HG02623 (cell line): ENCODE measurements around the gene MYRIP.
"Not testable (repeated sequence)": the region's sequence is repeated elsewhere in the genome, so short reads cannot be mapped to it uniquely, and the experiment has no call there.

Source experiments
- ATAC-seq: cut with Tn5 transposase; IDR thresholded peaks from one replicate; pipeline ENCODE4 v1.9.1; 2021; ENCODE audit warnings: moderate library complexity; ENCODE audit not compliant: unreplicated experiment

MYRIP gene

DNA sequence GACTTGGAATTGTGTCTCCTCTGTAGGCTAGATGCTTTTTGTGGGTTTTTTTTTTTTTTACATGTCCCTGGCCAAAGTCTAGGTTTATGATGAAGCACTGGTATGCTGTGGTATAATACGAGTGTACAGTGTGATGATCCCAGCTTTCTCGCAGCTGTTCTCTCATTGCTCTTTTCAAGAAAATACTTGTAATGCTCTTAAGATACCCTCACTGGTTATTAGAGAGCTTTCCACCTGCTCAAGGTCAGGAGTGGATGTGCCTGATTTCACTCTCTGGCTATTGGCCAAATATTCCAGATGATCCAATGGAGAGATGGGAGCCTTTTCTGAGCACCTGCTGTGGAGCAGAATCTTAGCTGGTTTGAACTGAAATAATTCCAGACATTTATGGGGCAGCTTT, 215.1 kb downstream of the MYRIP start:
- no peak for ATAC-seq

DNA sequence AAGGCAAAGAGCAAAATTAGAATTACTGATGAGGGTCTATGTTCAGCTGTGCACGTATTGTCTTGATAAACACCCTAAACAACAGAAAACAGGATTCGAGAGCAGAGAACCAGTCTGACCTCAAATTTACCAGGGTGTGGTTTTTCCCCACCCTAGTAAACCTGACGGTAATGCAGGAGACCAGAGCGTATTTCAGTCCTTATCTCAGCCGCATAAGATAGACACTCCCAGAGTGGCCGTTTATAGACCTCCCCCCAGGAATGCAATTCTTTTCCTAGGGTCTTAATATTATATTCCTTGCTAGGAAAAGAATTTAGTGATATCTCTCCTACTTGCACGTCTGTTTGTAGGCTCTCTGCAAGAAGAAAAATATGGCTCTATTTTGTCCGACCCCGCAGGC, 216.5 kb downstream of the MYRIP start:
- ATAC-seq, result not testable (repeated sequence)

DNA sequence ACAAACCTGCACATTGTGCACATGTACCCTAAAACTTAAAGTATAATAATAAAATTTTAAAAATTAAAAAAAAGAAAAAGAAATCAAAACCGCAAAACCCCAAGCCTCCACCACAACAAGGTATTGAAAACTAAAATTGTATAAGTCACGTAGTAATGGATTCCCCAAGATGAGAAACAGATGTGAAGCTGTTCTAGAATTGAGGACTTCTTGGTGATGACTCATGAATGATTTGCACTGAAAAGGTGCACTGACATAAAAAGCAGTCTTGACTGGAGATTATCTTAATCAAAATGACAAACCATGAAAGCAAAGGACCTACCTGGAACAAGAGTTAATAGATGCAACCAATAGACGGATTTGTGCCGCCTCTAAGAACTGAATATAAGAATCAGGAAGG, 225.8 kb downstream of the MYRIP start:
- no peak for ATAC-seq

DNA sequence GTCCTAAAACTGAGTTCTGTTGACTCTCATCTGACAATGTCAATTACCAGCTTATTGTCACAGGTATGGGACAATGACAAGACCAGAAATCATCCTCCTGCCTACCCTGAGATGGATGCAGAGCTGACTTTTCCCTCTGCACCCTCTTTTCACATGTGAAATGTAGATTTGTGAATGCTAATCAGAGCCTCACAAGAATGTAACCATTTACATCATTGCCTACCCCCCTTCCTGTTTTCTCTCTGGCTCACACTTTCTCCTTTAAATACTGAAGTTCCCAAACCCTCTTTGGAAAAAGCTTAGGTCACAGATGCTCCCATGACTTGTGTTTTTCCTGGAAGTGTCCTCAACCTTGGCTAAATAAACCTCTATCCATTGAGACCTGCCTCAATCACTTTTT, 228.2 kb downstream of the MYRIP start:
- ATAC-seq, result no peak

DNA sequence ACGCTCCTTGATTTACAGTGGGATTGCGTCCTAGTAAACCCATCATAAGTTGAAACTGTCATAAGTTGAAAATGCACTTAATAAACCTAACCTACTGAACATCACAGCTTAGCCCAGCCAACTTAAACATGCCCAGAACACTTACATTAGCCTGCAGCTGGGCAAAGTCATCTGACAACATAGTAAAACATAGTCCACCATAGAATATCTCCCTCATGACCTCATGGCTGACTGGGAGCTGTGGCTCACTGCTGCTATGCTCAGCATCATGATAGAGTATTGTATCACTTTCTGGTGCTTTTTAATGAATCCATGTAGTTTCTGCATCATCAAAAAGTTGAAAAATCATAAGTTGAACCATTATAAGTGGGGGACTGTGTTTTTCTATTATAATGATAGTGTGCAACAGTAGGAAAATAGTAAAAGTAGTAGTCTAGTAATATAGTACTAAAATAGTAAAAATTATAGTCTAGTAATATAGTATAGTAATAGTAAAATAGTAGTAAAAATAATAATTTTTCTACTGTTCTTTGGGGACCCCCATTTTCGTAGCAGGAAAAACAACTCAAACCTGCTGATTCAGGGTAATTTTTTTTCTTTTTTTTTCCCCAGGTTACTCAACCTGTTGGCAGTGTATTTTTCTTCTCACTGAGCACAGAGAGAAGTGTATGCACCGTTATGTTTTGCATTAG, 233.5 kb downstream of the MYRIP start:
- no peak for ATAC-seq

DNA sequence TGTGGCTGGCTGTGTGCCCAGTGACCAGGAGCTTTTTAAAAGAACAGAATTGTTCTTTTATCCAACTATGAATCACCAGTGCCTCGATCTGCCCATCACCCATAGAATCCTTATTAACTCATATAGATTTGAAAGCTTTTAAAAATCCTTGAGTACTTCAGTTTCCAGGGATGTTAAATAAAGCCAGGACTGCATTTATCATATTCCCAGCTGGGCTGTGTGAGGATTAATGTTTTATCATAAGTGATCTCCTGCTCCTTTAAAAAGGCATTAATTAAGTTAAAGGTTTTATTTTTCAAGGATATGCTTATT, 234.0 kb downstream of the MYRIP start:
- no peak for ATAC-seq

DNA sequence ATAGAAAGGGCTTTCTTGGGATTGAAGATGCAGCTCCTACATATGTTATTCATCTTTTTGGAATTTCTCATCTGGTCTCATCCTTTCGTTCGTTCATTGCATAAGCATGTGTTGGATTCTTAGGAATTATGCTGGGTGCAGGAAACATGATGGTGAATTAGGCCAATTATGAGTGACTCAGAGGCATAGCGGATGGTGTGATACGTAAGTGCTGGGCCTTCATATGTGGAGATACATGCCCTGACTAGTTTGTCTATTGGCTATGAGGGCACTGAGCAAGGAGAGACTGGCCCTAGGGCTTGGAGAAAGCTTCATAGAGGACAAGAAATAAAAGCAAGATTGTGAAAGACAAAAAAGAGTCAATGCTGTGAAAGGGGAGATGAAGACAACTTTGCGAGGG, 235.1 kb downstream of the MYRIP start:
- ATAC-seq, result no peak

DNA sequence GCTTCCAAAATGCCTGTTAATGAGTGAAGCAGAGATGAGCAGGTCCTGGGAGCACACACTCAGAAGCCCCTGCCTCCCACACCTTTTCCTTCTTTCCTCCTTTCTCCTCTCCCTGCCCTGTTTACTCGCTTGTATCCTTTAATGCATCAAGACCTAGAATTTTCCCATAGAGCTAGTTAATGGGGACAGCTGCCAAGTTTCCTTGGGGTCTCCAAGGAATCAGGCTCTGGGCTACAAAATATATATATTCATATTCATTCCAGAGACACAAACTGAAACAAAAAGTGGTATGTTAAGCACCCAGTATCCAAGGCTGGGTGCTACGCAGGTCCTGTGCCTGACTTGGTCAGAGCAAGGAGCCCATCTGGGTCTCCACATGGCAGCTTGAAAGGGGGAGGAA, 235.6 kb downstream of the MYRIP start:
- no peak for ATAC-seq

DNA sequence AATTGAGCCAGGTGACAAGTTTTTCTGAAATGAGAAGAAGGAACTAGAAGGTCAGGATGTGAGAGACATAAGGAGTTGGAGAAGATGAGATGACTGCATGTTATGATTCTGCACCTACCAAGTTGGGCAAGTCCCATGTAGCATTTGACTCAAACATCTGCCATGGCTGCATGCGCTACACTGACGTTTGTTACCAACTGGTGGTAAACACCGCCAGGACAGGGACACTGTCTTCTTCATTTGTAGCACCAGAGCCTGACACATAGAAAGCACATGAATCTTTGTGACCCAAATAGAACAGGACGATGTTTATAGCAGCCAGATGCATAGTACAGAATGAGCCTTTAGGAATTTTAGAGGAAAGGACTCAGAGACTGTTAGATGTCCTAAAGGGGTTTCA, 236.7 kb downstream of the MYRIP start:
- ATAC-seq, result no peak

DNA sequence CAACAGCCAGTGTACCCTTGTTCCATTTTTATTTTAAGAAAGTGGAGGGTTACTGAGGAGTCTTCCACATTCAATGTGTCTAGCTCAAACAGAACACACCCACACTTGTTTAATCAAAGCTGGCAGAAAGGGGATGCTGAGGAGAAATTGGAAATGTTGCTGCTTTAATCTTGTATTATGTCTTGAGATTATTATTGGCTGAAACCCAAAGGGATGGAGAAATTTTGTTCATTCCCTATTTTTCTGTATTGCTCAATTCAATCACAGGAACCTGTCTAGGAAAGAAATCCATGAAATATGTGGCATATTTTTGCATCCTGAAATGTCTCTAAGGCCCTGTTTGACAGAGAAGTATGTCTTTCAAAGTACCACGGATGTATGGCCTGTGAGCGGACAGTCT, 238.0 kb downstream of the MYRIP start:
- no peak for ATAC-seq

DNA sequence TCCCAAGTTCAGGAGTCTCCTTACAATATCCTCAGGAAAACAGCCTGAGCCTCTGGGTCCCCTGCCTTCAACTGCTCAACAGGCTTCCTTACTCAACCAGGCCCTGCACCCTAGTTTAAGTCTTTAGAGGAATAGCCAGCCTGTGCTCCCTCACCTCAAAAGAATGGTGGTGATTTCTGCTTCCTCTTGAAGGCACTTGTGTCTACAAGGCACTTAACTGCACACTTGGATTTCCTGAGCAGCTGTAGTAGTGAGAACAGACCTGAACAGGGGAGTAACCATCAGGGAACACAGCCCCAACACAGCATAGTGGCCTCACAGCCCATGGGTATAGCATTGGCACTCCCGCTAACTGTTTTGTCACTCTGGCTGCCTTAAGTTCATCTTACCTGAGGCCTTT, 244.3 kb downstream of the MYRIP start:
- ATAC-seq, result no peak

DNA sequence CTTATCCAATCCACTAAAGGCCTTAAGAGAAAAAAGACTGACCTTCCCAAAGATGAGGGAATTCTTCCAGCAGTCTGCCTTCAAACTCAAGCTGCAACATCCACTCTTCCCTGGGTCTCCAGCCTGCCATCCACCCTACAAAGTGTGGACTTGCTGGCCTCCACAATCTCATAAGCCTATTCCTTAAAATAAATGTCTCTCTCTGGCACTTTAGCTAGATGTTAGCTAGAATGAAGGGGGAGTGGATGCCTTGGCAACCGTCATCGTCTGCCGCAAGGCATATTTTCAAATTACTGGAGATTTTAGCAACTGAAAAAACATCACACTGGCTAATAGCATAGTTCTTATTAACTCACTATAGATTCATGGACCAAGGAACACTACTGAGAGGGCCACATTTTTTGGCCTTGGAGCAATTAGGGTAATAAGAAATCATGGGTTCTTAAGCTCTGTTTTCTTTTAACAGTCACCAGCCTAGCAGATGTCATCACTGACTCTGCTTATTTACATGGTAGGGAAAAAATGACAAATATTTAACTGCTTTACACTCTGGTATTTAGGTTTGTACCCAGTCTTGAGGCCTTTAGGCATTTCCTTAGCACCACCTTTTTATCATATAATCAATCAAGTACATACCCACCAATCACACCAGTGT, 245.3 kb downstream of the MYRIP start:
- no peak for ATAC-seq

DNA sequence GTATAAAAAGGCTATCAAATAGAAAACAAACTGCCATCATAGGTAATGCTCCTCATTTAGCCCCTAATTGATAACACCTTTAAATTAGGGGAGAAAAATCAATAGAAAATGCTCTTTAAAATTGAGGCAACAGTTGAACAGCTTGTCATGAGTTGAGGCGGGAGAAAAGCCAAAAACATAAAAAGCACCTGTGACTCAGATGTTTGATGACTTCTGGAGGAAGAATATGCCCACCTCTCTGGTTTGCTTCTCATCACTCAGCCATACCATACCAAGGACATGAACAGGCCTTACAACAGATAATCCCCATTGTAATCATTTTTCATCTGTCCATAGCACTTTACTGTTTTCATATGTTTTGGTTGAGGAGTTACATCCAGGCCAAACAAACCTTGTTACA, 246.0 kb downstream of the MYRIP start:
- no peak for ATAC-seq

DNA sequence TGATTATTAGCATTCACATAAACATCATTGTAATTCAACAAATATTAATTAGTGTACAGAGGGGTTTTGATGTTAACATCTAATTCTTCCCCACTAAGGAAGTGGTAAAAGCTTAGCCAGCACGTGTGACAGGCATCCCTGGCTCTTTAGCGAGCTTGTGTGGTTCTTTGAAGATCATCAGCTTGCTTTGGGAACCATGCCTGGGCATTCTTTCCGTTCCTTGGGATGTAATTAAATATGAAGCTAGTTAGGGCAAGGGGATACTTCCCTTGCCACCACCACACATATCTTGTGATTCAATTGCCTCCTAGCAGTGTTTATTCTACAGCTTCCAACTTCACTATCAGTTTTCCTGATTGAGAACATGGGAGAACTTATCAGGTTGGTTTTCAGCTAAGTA, 246.5 kb downstream of the MYRIP start:
- no peak for ATAC-seq

DNA sequence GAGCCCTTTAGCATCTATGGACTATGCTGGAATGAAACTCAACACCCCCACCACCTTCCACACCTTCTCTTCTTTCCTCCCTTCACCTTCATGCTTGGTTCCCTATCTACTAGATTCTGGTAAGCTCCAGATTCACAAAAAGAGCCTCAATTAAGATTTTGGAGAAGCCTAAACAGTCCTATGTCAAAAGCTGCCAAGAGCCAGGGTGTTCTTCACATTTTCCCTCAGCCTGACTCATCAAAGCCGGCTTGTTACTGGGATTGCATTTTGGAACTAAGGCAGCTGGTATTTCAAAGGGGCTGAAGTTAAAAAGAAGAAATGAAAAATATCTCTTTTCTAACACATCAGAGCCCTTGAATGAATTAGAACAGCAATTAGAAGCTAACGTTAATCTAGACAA, 247.7 kb downstream of the MYRIP start:
- ATAC-seq, result no peak

DNA sequence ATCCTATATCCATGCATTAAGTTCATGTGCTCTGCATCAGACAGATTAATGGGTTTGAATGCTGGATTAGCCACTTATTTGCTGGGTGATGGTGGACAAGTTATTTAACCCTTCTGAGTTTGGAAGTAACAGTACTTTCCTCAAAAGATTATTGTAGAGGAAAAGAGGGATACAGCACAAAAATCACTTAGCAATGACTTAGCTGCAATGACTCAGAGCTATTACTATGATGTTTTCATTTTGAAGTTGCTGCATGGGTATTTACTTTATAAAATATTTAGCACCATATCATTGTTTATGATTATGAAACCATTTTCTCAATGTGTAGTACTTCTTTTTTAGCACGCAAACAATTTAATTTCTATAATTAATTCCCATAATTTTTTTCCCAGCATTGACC, 248.4 kb downstream of the MYRIP start:
- ATAC-seq, result no peak

DNA sequence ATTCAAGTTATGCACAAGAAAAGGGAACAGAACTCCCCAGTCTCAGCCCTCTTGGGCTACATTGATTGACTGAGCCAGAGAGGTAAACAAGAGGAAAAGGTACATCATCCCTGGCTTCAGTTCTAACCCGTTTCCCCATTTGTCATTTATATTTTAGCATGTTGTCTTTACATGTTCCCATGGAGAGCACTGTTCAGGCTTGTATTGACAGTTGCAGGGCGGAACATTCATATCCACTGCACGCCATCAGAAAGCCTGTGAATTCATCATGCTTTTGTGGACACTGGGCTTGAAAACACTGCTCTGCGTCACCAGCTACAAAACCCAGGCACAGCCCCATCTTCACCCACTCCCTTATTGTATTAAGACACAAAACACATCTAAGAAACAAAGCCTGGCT, 259.2 kb downstream of the MYRIP start:
- no peak for ATAC-seq

DNA sequence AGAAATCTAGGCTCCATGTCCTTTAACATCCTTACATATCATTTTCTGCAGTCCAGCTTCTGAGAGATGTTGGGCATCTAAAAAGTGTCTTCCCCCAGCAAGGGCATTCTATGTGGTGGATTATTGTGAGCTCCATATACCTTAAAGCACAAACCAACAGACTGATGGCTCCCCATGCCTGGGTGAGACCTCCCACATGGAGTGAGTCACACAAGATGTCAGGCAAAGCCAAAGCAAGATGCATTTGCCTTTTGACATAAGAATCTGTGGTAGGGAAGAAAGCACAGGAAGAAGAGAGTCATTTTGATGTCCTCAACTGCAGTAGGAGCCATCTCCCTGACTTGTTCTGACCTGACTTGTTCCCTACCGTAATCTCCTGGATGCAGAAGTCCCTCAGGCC, 261.4 kb downstream of the MYRIP start:
- ATAC-seq, result no peak

DNA sequence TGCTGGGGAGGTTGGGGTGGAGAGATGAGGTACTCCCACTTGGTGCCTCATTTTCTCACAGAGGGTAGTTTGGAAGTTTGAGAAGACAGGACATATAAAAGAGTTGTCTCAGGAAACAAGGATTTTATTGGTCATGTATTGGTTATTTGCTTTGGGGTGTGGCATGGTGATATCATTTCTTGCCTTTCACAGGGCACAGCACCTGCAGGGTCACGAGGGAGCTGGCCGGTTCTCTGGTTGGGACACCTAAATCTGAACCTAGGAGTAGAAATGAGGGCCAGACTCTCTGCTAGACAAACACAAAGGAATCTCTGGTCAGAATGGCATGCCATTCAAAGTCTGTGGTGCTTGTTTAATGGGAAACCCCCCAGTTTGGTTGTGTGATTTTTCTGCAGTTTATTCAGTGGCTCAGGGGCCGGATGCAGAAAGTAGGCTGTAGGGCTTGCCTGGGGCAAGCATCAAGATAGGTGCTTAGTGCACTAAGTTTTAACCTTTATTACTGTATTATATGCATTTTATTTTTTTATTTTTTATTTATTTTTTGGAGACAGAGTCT, 262.4 kb downstream of the MYRIP start:
- ATAC-seq, result no peak

DNA sequence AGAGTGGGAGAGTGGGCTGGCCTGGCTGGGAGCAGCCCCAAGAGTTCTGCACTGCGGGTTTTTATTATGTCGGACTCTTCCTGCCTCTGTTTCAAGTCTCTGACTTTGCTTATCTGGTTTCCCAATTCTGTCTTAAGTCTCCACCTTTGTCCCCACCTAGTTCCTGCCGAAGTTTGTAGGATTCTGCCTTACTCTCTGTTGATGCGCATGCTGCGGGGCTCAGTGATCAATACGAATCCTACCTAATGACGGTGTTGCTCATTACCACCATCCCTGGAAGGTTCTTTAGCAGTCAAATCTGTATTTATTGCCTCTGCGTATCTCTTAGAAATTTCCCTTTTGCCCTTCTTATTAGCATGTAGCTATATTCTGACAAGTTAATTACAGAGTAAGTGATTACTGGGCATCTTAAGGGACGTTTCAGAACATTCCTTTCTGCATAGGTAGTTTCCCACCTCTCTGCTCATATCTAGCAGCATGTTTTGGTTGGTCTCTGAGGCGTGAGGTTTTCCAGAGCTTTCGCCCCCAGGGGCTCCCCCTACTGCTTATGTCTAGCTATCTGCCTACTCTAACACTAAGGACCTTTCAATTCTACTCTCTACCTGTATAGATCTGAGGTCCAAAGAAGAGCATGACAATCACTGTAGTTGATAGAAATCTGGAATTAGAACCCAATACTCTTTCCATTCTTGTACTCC, 264.1 kb downstream of the MYRIP start:
- ATAC-seq, result no peak

DNA sequence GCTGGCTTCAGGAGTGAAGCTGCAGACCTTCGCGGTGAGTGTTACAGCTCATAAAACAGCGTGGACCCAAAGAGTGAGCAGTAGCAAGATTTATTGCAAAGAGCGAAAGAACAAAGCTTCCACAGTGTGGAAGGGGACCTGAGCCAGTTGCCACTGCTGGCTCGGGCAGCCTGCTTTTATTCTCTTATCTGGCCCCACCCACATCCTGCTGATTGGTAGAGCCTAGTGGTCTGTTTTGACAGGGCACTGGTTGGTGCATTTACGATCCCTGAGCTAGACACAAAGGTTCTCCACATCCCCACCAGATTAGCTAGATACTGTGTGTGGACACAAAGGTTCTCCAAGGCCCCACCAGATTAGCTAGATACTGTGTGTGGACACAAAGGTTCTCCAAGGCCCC, 267.7 kb downstream of the MYRIP start:
- not testable (repeated sequence) for ATAC-seq

DNA sequence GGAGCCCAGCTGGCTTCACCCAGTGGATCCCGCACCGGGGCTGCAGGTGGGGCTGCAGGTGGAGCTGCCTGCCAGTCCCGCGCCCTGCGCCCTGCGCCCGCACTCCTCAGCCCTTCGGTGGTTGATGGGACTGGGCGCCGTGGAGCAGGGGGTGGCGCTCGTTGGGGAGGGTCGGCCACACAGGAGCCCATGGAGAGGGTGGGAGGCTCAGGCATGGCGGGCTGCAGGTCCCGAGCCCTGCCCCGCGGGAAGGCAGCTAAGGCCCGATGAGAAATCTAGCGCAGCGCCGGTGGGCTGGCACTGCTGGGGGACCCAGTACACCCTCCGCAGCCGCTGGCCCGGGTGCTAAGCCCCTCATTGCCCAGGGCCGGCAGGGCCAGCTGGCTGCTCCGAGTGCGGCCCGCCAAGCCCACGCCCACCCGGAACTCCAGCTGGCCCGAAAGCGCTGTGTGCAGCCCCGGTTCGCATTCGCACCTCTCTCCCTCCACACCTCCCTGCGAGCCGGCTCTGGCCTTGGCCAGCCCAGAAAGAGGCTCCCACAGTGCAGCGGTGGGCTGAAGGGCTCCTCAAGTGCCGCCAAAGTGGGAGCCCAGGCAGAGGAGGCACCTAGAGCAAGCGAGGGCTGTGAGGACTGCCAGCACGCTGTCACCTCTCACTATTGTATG, 268.6 kb downstream of the MYRIP start:
- not testable (repeated sequence) for ATAC-seq
